ENCODE results near the gene VIT. TPM values are rescaled to one million over a fixed set of nuclear protein-coding genes. Genes with fewer than 3 reads are reported as not detected.

VIT gene
- total RNA-seq, 1 donor from 2014 or later = not detected

GRCh38 chr2:36692121-36692520 is 4.4 kb upstream of the VIT start:
- Histone ChIP-seq H3K36me3 (ENCODE audit: insufficient read depth, low read length) (no peaks in the 10 kb centered on the region), H2AFZ (ENCODE audit: low read depth, low read length) (no peak overlapping the region), H3K27ac (ENCODE audit: low read depth, low read length) (no peak overlapping the region), H3K79me2 (ENCODE audit: insufficient read depth, low read length) (no peaks in the 10 kb centered on the region), H3K9me3 (ENCODE audit: insufficient read depth, low read depth, low read length) (no peaks in the 10 kb centered on the region), H3K9ac (ENCODE audit: low read length) (no peak overlapping the region), H3K27me3 (ENCODE audit: insufficient read depth, low read length) (no peaks in the 10 kb centered on the region), H3K4me2 (ENCODE audit: low read length) (no peak overlapping the region), H3K4me3 (ENCODE audit: insufficient read depth, low read depth, low read length) (no peak overlapping the region), H3K4me1 (ENCODE audit: insufficient read depth, low read length) (peaks cover 13% of the 10 kb centered on the region), H4K20me1 (ENCODE audit: insufficient read depth, low read length) (no peaks in the 10 kb centered on the region)
- Mint-ChIP-seq H3K27ac (ENCODE audit: unreplicated experiment) (no peak overlapping the region), H3K9me3 (ENCODE audit: unreplicated experiment) (no peaks in the 10 kb centered on the region), H3K27me3 (ENCODE audit: low read depth, unreplicated experiment) (no peaks in the 10 kb centered on the region), H3K36me3 (ENCODE audit: low read depth, unreplicated experiment) (no peaks in the 10 kb centered on the region), H3K4me1 (ENCODE audit: low read depth, unreplicated experiment) (peaks cover 2% of the 10 kb centered on the region), H3K4me3 (ENCODE audit: unreplicated experiment) (no peak overlapping the region)
- DNase-seq (ENCODE audit: low read depth) (no peak), FAIRE-seq (peak; percentile 13)
- TF ChIP-seq EZH2 (IDR thresholded peaks at IDR 0.05; ENCODE audit: insufficient read depth, low read length) = no peak
- no peak for TF ChIP-seq CTCF (IDR thresholded peaks at IDR 0.05; ENCODE audit: insufficient read depth, low read depth, low read length)

- Histone ChIP-seq H3K27me3 (ENCODE audit: insufficient read depth, low read length) (no peaks in the 10 kb centered on the region), H3K4me3 (ENCODE audit: insufficient read depth, low read depth, low read length) (no peak overlapping the region), H3K9ac (ENCODE audit: low read length) (no peak overlapping the region), H3K27ac (ENCODE audit: low read depth, low read length) (no peak overlapping the region), H2AFZ (ENCODE audit: low read depth, low read length) (no peak overlapping the region), H3K36me3 (ENCODE audit: insufficient read depth, low read length) (no peaks in the 10 kb centered on the region), H3K4me1 (ENCODE audit: insufficient read depth, low read length) (peaks cover 17% of the 10 kb centered on the region), H3K9me3 (ENCODE audit: insufficient read depth, low read depth, low read length) (no peaks in the 10 kb centered on the region), H3K79me2 (ENCODE audit: insufficient read depth, low read length) (no peaks in the 10 kb centered on the region), H3K4me2 (ENCODE audit: low read length) (no peak overlapping the region), H4K20me1 (ENCODE audit: insufficient read depth, low read length) (no peaks in the 10 kb centered on the region)
- DNase-seq (ENCODE audit: low read depth) (no peak), FAIRE-seq (no peak)
- H3K4me1 Mint-ChIP-seq (ENCODE audit: low read depth, unreplicated experiment) = peaks cover 2% of the 10 kb centered on the region
- no peak overlapping the region for H3K4me3 Mint-ChIP-seq (ENCODE audit: unreplicated experiment)
- no peak overlapping the region for H3K27ac Mint-ChIP-seq (ENCODE audit: unreplicated experiment)
- no peaks in the 10 kb centered on the region for H3K9me3 Mint-ChIP-seq (ENCODE audit: unreplicated experiment)
- TF ChIP-seq CTCF (IDR thresholded peaks at IDR 0.05; ENCODE audit: insufficient read depth, low read depth, low read length) (no peak), EZH2 (IDR thresholded peaks at IDR 0.05; ENCODE audit: insufficient read depth, low read length) (no peak)
- no peaks in the 10 kb centered on the region for H3K36me3 Mint-ChIP-seq (ENCODE audit: low read depth, unreplicated experiment)
- H3K27me3 Mint-ChIP-seq (ENCODE audit: low read depth, unreplicated experiment) = no peaks in the 10 kb centered on the region
These were observed 2.7 kb upstream of the VIT start for GRCh38 chr2:36693825-36694224.

- Mint-ChIP-seq H3K27me3 (ENCODE audit: low read depth, unreplicated experiment) (no peaks in the 10 kb centered on the region), H3K36me3 (ENCODE audit: low read depth, unreplicated experiment) (no peaks in the 10 kb centered on the region), H3K9me3 (ENCODE audit: unreplicated experiment) (no peaks in the 10 kb centered on the region), H3K27ac (ENCODE audit: unreplicated experiment) (no peak overlapping the region), H3K4me3 (ENCODE audit: unreplicated experiment) (no peak overlapping the region), H3K4me1 (ENCODE audit: low read depth, unreplicated experiment) (peaks cover 2% of the 10 kb centered on the region)
- peak; percentile 65 for DNase-seq (ENCODE audit: low read depth)
- Histone ChIP-seq H3K4me1 (ENCODE audit: insufficient read depth, low read length) (peaks cover 17% of the 10 kb centered on the region), H4K20me1 (ENCODE audit: insufficient read depth, low read length) (no peaks in the 10 kb centered on the region), H3K36me3 (ENCODE audit: insufficient read depth, low read length) (no peaks in the 10 kb centered on the region), H3K27ac (ENCODE audit: low read depth, low read length) (no peak overlapping the region), H2AFZ (ENCODE audit: low read depth, low read length) (no peak overlapping the region), H3K79me2 (ENCODE audit: insufficient read depth, low read length) (no peaks in the 10 kb centered on the region), H3K9me3 (ENCODE audit: insufficient read depth, low read depth, low read length) (no peaks in the 10 kb centered on the region), H3K27me3 (ENCODE audit: insufficient read depth, low read length) (no peaks in the 10 kb centered on the region), H3K4me2 (ENCODE audit: low read length) (peak overlapping the region; percentile 67), H3K9ac (ENCODE audit: low read length) (no peak overlapping the region), H3K4me3 (ENCODE audit: insufficient read depth, low read depth, low read length) (no peak overlapping the region)
- no peak for FAIRE-seq
- TF ChIP-seq EZH2 (IDR thresholded peaks at IDR 0.05; ENCODE audit: insufficient read depth, low read length) = no peak
- peak; percentile 23 for TF ChIP-seq CTCF (IDR thresholded peaks at IDR 0.05; ENCODE audit: insufficient read depth, low read depth, low read length)
These were observed 626 bp upstream of the VIT start for GRCh38 chr2:36695746-36696415.

Data from astrocyte (in vitro differentiated cells and primary cell).